H9 (cell line): ENCODE measurements around the gene NAPG. TPM values are rescaled to one million over a fixed set of nuclear protein-coding genes. Genes with fewer than 3 reads are reported as not detected.

Experiments
- DNase-seq: peaks from one replicate; pipeline ENCODE4 v3.0.0-alpha.2; 2017
- H2AFZ ChIP-seq: one replicate; pipeline ENCODE4 v1.6.1; 2013; ENCODE audit warnings: mild to moderate bottlenecking, low read length, control low read depth, moderate library complexity
- H2AK5ac ChIP-seq: 2 replicates; pipeline ENCODE4 v1.6.1; 2013; ENCODE audit warnings: low read length, control low read depth, mixed read lengths; ENCODE audit not compliant: insufficient read length
- H2BK120ac ChIP-seq: one replicate; pipeline ENCODE4 v1.6.1; 2013; ENCODE audit warnings: low read depth, mild to moderate bottlenecking, low read length, control low read depth, inconsistent platforms; ENCODE audit not compliant: poor library complexity, severe bottlenecking
- H2BK12ac ChIP-seq: 2 replicates; pipeline ENCODE4 v1.6.1; 2013; ENCODE audit warnings: low read length, control low read depth, mixed read lengths, low read depth; ENCODE audit not compliant: insufficient read length
- H2BK15ac ChIP-seq: 2 replicates; pipeline ENCODE4 v1.6.1; 2013; ENCODE audit warnings: low read depth, low read length, control low read depth
- H2BK20ac ChIP-seq: one replicate; pipeline ENCODE4 v1.6.1; 2013; ENCODE audit warnings: low read depth, mild to moderate bottlenecking, low read length, control low read depth, inconsistent platforms; ENCODE audit not compliant: poor library complexity, severe bottlenecking
- H2BK5ac ChIP-seq: 2 replicates; pipeline ENCODE4 v1.6.1; 2013; ENCODE audit warnings: low read length, control low read depth, mixed read lengths; ENCODE audit not compliant: insufficient read length
- H3K14ac ChIP-seq: 2 replicates; pipeline ENCODE4 v1.6.1; 2013; ENCODE audit warnings: low read length, control low read depth; ENCODE audit not compliant: insufficient read depth
- H3K18ac ChIP-seq: 2 replicates; pipeline ENCODE4 v1.6.1; 2013; ENCODE audit warnings: low read depth, mild to moderate bottlenecking, mixed read lengths, low read length, control low read depth; ENCODE audit not compliant: insufficient read length
- H3K23ac ChIP-seq: 2 replicates; pipeline ENCODE4 v1.6.1; 2013; ENCODE audit warnings: low read length, control low read depth, mixed read lengths, low read depth; ENCODE audit not compliant: insufficient read length
- H3K23me2 ChIP-seq: 2 replicates; pipeline ENCODE4 v1.6.1; 2013; ENCODE audit warnings: low read depth, mild to moderate bottlenecking, mixed read lengths, low read length, control low read depth; ENCODE audit not compliant: insufficient read length, poor library complexity, severe bottlenecking
- H3K27ac ChIP-seq: 2 replicates; pipeline ENCODE4 v1.5.1; 2013; ENCODE audit warnings: low read length, control low read depth, mixed read lengths, low read depth; ENCODE audit not compliant: insufficient read length
- H3K27me3 ChIP-seq: 2 replicates; pipeline ENCODE4 v1.6.1; 2013; ENCODE audit warnings: low read length, control low read depth, inconsistent platforms; ENCODE audit not compliant: insufficient read depth
- H3K4ac ChIP-seq: 2 replicates; pipeline ENCODE4 v1.6.1; 2013; ENCODE audit warnings: low read depth, mild to moderate bottlenecking, control low read depth, inconsistent platforms, low read length, moderate library complexity
- H3K4me1 ChIP-seq: 2 replicates; pipeline ENCODE4 v1.6.1; 2013; ENCODE audit warnings: low read length, control low read depth, inconsistent platforms; ENCODE audit not compliant: insufficient read depth
- H3K4me2 ChIP-seq: 2 replicates; pipeline ENCODE4 v1.6.1; 2013; ENCODE audit warnings: low read length, control low read depth, mixed read lengths; ENCODE audit not compliant: insufficient read length, insufficient read depth
- H3K56ac ChIP-seq: 2 replicates; pipeline ENCODE4 v1.6.1; 2013; ENCODE audit warnings: low read depth, mild to moderate bottlenecking, mixed read lengths, low read length, control low read depth; ENCODE audit not compliant: insufficient read length
- H3K79me1 ChIP-seq: 2 replicates; pipeline ENCODE4 v1.6.1; 2013; ENCODE audit warnings: low read depth, mild to moderate bottlenecking, moderate library complexity, low read length, control low read depth, inconsistent platforms; ENCODE audit not compliant: insufficient read depth, poor library complexity, severe bottlenecking
- H3K79me2 ChIP-seq: 2 replicates; pipeline ENCODE4 v1.6.1; 2013; ENCODE audit warnings: low read length, control low read depth, inconsistent platforms; ENCODE audit not compliant: insufficient read depth
- H3K9ac ChIP-seq: 2 replicates; pipeline ENCODE4 v1.6.1; 2013; ENCODE audit warnings: low read length, control low read depth, mixed read lengths; ENCODE audit not compliant: insufficient read length; ENCODE audit errors: extremely low read depth
- H3K9me3 ChIP-seq: one replicate; pipeline ENCODE4 v1.6.1; 2013; ENCODE audit warnings: low read depth, low read length, inconsistent platforms; ENCODE audit not compliant: control insufficient read depth
- H3T11ph ChIP-seq: one replicate; pipeline ENCODE4 v1.6.1; 2013; ENCODE audit warnings: mild to moderate bottlenecking, low read length, control low read depth, inconsistent platforms
- H4K20me1 ChIP-seq: one replicate; pipeline ENCODE4 v1.6.1; 2013; ENCODE audit not compliant: control insufficient read depth, insufficient read length, insufficient read depth
- H4K5ac ChIP-seq: 2 replicates; pipeline ENCODE4 v1.6.1; 2013; ENCODE audit warnings: low read depth, mild to moderate bottlenecking, mixed read lengths, low read length, control low read depth; ENCODE audit not compliant: insufficient read length
- H4K8ac ChIP-seq: replicated peaks from 2 replicates; pipeline ENCODE4 v1.6.1; 2013; ENCODE audit warnings: low read length, control low read depth, mixed read lengths, low read depth; ENCODE audit not compliant: insufficient read length
- H4K91ac ChIP-seq: 2 replicates; pipeline ENCODE4 v1.6.1; 2013; ENCODE audit warnings: low read depth, mild to moderate bottlenecking, moderate library complexity, mixed read lengths, low read length, control low read depth; ENCODE audit not compliant: insufficient read length
- H3K27ac Mint-ChIP-seq, 3 experiments: 2 replicates in 2 of 3; 3 replicates in 1 of 3; pipeline ENCODE4 v1.8.0; 2020 to 2021; ENCODE audit warnings: mixed read lengths in 3 of 3, mild to moderate bottlenecking in 1 of 3, moderate library complexity in 1 of 3
- H3K27me3 Mint-ChIP-seq: 2 replicates; pipeline ENCODE4 v1.8.0; 2021; ENCODE audit warnings: low read depth, mild to moderate bottlenecking, moderate library complexity, mixed read lengths
- H3K36me3 Mint-ChIP-seq, 3 experiments: 2 replicates in 2 of 3; 3 replicates in 1 of 3; pipeline ENCODE4 v1.8.0; 2020 to 2021; ENCODE audit warnings: low read depth in 3 of 3, mixed read lengths in 3 of 3; ENCODE audit not compliant: insufficient read depth in 1 of 3
- H3K4me1 Mint-ChIP-seq, 2 experiments: 2 replicates each; pipeline ENCODE4 v1.8.0; 2020; ENCODE audit warnings: mixed read lengths in 2 of 2
- H3K4me3 Mint-ChIP-seq, 2 experiments: 2 replicates in 1 of 2; 3 replicates in 1 of 2; pipeline ENCODE4 v1.8.0; 2020 to 2021; ENCODE audit warnings: mild to moderate bottlenecking in 2 of 2, mixed read lengths in 2 of 2, moderate library complexity in 1 of 2
- H3K9me3 Mint-ChIP-seq, 2 experiments: 2 replicates in 1 of 2; 3 replicates in 1 of 2; pipeline ENCODE4 v1.8.0; 2020; ENCODE audit warnings: mild to moderate bottlenecking in 2 of 2, mixed read lengths in 2 of 2, moderate library complexity in 1 of 2
- CTCF ChIP-seq: fragments of 200-600 bp; sonication (generic); conservative IDR thresholded peaks from 3 replicates; pipeline ENCODE4 v1.8.0; 2021; ENCODE audit warnings: antibody characterized with exemption, mild to moderate bottlenecking
- WGBS: extraction: QIAGEN DNeasy Blood & Tissue Kit; methylation state at CpG from one replicate; pipeline ENCODE4 v1.1.7; 2013; ENCODE audit warnings: missing lambda C conversion rate, low lambda C conversion rate, mixed read lengths; ENCODE audit not compliant: insufficient read length; ENCODE audit errors: extremely low coverage; 5-methylcytosine and 5-hydroxymethylcytosine counted together
- total RNA-seq: library from RNA; stranded (reverse); gene quantifications from 2 replicates; pipeline ENCODE4 v1.2.1, GENCODE V29; 2021

The NAPG gene
- total RNA-seq, 1 experiment from 2014 or later: 30.9 TPM

DNA sequence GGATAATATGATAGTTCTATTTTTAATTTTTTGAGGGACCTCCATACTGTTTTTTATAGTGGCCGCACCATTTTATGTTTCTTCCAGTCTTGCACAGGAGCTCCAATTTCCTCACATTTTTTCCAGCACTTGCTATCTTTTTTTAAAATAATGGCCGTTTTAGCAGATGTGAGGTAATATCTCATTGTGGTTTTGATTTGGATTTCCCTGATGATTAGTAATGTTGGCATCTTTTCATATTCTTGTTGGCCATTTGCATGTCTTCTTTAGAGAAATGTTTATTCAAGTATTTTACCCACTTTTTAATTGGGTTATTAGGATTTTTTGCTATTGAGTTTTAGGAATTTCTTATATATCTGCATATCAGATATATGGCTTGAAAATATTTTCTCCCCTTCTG is 29.9 kb upstream of the NAPG start:
- H2BK12ac ChIP-seq: no peak overlapping the region
- H2BK15ac ChIP-seq: no peak overlapping the region
- H2BK20ac ChIP-seq: no peak overlapping the region
- H4K5ac ChIP-seq: no peak overlapping the region
- no peak overlapping the region for H3K14ac ChIP-seq
- H3K23me2 ChIP-seq: no peaks in the 10 kb centered on the region
- Mint-ChIP-seq H3K9me3 (no peaks in the 10 kb centered on the region; a peak in 1 of 5 replicates), H3K4me1 (no peaks in the 10 kb centered on the region), H3K27ac (no peak overlapping the region), H3K36me3 (no peaks in the 10 kb centered on the region; a peak in 1 of 7 replicates), H3K27me3 (no peaks in the 10 kb centered on the region; the same call in 1 of the 2 replicates), H3K4me3 (no peak overlapping the region)
- no peak overlapping the region for H2BK120ac ChIP-seq
- H3K9me3 ChIP-seq: no peaks in the 10 kb centered on the region
- H2AK5ac ChIP-seq: no peak overlapping the region
- no CpG with 5 or more reads among the region's 2 CpGs for WGBS
- H3T11ph ChIP-seq: no peak overlapping the region
- H3K27me3 ChIP-seq: no peaks in the 10 kb centered on the region
- no peaks in the 10 kb centered on the region for H4K20me1 ChIP-seq
- H4K91ac ChIP-seq: no peak overlapping the region
- DNase-seq: no peak
- no peak overlapping the region for H3K4ac ChIP-seq
- H3K56ac ChIP-seq: no peak overlapping the region
- H3K18ac ChIP-seq: no peak overlapping the region
- H3K4me1 ChIP-seq: no peaks in the 10 kb centered on the region
- H3K23ac ChIP-seq: no peak overlapping the region
- H4K8ac ChIP-seq: no peak overlapping the region
- H3K79me1 ChIP-seq: no peaks in the 10 kb centered on the region
- H2AFZ ChIP-seq: no peak overlapping the region
- H3K4me2 ChIP-seq: no peak overlapping the region
- H3K27ac ChIP-seq: no peak overlapping the region
- H3K9ac ChIP-seq: no peak overlapping the region
- H3K79me2 ChIP-seq: no peaks in the 10 kb centered on the region
- H2BK5ac ChIP-seq: no peak overlapping the region
- TF ChIP-seq CTCF: no peak
